K562 (cell line): ENCODE data around the gene SH3BP5.

Experiments
- EZH2 ChIP-seq: IDR thresholded peaks from 2 replicates; pipeline ENCODE4 v1.6.1; 2012; ENCODE audit warnings: low read depth, mild to moderate bottlenecking, inconsistent platforms, low read length, borderline replicate concordance
- JUN ChIP-seq, 2 experiments: sonication (generic) in 1 of 2; formaldehyde crosslinking in 1 of 2; IDR thresholded peaks; 2 replicates each; pipeline versions ENCODE4 v1.6.1 to v1.8.0; 2012 to 2022; ENCODE audit warnings: borderline replicate concordance in 2 of 2, mild to moderate bottlenecking in 2 of 2, improper control_type of control experiment in 1 of 2, low read depth in 1 of 2, low read length in 1 of 2, missing genetic modification reagents in 1 of 2
- NONO ChIP-seq, 2 experiments: fragments of 200-400 bp in 1 of 2; fragments of 450-650 bp in 1 of 2; formaldehyde crosslinking in 1 of 2; IDR thresholded peaks; 2 replicates each; pipeline ENCODE4 v1.6.1; 2017; ENCODE audit warnings: low read depth in 2 of 2, mild to moderate bottlenecking in 2 of 2, moderate library complexity in 2 of 2, low read length in 1 of 2
- POLR2AphosphoS5 ChIP-seq: IDR thresholded peaks from 2 replicates; pipeline ENCODE4 v1.6.1; 2011; ENCODE audit warnings: mild to moderate bottlenecking, low read depth, low read length, moderate library complexity; ENCODE audit not compliant: control insufficient read depth, insufficient read depth
- RFX1 ChIP-seq: fragments of 450-650 bp; IDR thresholded peaks from 2 replicates; pipeline ENCODE4 v1.6.1; 2016; ENCODE audit warnings: mild to moderate bottlenecking, moderate library complexity
- SRF ChIP-seq, 2 experiments: fragments of 250-450, 450-650 bp in 1 of 2; sonication (Bioruptor Pico) in 1 of 2; sonication (generic) in 1 of 2; formaldehyde crosslinking; IDR thresholded peaks; 2 replicates each; pipeline versions ENCODE4 v1.5.0 to v1.5.1; 2020 to 2022; ENCODE audit warnings: mild to moderate bottlenecking in 1 of 2, missing genetic modification reagents in 1 of 2
- ZKSCAN1 ChIP-seq: fragments of 150-350 bp; IDR thresholded peaks from 2 replicates; pipeline ENCODE4 v1.6.1; 2016; ENCODE audit warnings: low read depth, low read length
- ZZZ3 ChIP-seq: fragments of 450-650 bp; IDR thresholded peaks from 2 replicates; pipeline ENCODE4 v1.6.1; 2016; ENCODE audit warnings: antibody characterized with exemption, mild to moderate bottlenecking, moderate library complexity
- TF ChIP-seq, protein P1 (sequence below), 3 experiments: IDR thresholded peaks in 2 of 3; conservative IDR thresholded peaks in 1 of 3; 2 replicates each; pipeline ENCODE4 v1.5.1; 2011 to 2012; ENCODE audit warnings: low read length in 3 of 3, mild to moderate bottlenecking in 3 of 3, control low read depth in 2 of 3, improper control_type of control experiment in 1 of 3, inconsistent platforms in 1 of 3, low read depth in 1 of 3, mixed read lengths in 1 of 3, moderate library complexity in 1 of 3; ENCODE audit not compliant: insufficient read depth in 2 of 3
- TF ChIP-seq, protein P2 (sequence below), 2 experiments: fragments of 450-650 bp in 1 of 2; sonication (generic) in 1 of 2; formaldehyde crosslinking in 1 of 2; IDR thresholded peaks in 1 of 2; conservative IDR thresholded peaks in 1 of 2; 2 replicates each; pipeline versions ENCODE4 v1.6.1 to v1.8.1; 2016 to 2023; ENCODE audit warnings: mild to moderate bottlenecking in 2 of 2, moderate library complexity in 2 of 2, inconsistent platforms in 1 of 2, missing genetic modification reagents in 1 of 2
- TF ChIP-seq, protein P3 (sequence below): fragments of 250-450 bp; sonication (Bioruptor Pico); IDR thresholded peaks from 2 replicates; pipeline ENCODE4 v1.9.0; 2021; ENCODE audit warnings: mild to moderate bottlenecking, inconsistent platforms

DNA sequence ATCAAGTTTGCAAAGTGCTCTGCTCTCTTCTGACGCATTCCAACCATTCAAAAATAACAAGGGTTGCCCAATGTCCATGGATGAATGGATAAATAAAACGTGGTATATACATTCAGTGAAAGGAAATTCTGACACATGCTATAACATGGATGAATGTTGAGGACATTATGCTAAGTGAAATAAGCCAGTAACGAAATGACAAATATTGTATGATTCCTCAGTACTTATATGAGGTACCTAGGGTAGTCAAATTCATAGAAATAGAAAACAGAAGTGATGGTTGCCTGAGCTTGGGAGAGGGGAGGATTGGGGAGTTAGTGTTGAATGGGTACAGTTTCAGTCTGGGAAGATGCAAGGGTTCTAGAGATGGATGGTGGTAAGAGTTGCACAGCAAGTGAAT is 33.9 kb downstream of the SH3BP5 start:
- no peak for TF ChIP-seq RFX1
- TF ChIP-seq ZKSCAN1, result no peak
- no peak for TF ChIP-seq SRF (CRISPR knock-in tag; IDR thresholded peaks at IDR 0.05)
- no peak for TF ChIP-seq POLR2AphosphoS5
- TF ChIP-seq, protein P1, sequence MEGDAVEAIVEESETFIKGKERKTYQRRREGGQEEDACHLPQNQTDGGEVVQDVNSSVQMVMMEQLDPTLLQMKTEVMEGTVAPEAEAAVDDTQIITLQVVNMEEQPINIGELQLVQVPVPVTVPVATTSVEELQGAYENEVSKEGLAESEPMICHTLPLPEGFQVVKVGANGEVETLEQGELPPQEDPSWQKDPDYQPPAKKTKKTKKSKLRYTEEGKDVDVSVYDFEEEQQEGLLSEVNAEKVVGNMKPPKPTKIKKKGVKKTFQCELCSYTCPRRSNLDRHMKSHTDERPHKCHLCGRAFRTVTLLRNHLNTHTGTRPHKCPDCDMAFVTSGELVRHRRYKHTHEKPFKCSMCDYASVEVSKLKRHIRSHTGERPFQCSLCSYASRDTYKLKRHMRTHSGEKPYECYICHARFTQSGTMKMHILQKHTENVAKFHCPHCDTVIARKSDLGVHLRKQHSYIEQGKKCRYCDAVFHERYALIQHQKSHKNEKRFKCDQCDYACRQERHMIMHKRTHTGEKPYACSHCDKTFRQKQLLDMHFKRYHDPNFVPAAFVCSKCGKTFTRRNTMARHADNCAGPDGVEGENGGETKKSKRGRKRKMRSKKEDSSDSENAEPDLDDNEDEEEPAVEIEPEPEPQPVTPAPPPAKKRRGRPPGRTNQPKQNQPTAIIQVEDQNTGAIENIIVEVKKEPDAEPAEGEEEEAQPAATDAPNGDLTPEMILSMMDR (IDR thresholded peaks at IDR 0.05 in 2 of 3, conservative IDR thresholded peaks at IDR 0.05 in 1 of 3; ENCODE audit: insufficient read depth in 2 of 3, low read depth in 1 of 3, low read length in 3 of 3), result no peak
- TF ChIP-seq ZZZ3, result no peak
- TF ChIP-seq, protein P2, sequence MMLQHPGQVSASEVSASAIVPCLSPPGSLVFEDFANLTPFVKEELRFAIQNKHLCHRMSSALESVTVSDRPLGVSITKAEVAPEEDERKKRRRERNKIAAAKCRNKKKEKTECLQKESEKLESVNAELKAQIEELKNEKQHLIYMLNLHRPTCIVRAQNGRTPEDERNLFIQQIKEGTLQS (IDR thresholded peaks at IDR 0.05), result no peak
- TF ChIP-seq, protein P2 (CRISPR knock-in tag; conservative IDR thresholded peaks at IDR 0.05), result no peak
- TF ChIP-seq EZH2, result no peak
- TF ChIP-seq JUN (IDR thresholded peaks at IDR 0.05; ENCODE audit: borderline replicate concordance, low read depth, low read length), result no peak
- TF ChIP-seq JUN (CRISPR knock-in tag; IDR thresholded peaks at IDR 0.05; ENCODE audit: borderline replicate concordance), result no peak
- no peak for TF ChIP-seq NONO (IDR thresholded peaks at IDR 0.05; ENCODE audit: low read depth in 2 of 2, low read length in 1 of 2)
- TF ChIP-seq, protein P3, sequence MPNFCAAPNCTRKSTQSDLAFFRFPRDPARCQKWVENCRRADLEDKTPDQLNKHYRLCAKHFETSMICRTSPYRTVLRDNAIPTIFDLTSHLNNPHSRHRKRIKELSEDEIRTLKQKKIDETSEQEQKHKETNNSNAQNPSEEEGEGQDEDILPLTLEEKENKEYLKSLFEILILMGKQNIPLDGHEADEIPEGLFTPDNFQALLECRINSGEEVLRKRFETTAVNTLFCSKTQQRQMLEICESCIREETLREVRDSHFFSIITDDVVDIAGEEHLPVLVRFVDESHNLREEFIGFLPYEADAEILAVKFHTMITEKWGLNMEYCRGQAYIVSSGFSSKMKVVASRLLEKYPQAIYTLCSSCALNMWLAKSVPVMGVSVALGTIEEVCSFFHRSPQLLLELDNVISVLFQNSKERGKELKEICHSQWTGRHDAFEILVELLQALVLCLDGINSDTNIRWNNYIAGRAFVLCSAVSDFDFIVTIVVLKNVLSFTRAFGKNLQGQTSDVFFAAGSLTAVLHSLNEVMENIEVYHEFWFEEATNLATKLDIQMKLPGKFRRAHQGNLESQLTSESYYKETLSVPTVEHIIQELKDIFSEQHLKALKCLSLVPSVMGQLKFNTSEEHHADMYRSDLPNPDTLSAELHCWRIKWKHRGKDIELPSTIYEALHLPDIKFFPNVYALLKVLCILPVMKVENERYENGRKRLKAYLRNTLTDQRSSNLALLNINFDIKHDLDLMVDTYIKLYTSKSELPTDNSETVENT (CRISPR knock-in tag), result no peak
